ENCODE results near the gene CGA.

CGA gene

DNA sequence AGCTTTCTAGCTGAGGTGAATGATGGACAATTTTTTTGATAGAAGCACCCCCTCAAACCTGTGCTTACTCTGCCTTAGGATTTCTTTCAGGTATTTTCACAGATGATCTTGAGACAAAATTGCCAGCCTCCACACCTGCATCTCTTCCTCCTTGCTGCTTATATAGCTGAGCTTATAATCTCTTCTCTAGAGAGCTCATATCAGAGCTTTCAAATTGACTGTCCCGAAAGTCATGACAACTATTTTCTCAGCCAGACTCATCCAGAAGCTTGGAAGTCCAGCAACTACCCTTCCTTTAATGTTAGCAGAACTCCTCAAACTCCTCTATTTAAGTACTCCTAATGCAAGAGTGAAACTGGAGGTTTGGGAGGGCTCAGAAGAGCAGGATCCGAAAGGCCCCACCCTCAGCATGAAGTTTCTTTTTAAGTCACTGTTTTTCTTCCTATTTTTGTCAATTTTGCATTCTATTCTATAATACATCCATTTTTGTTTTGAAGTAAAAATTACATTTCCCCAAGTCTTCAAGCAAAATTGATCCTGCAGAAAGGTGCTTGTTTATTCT is 12.7 kb downstream of the CGA start:
- DNase-seq, result no peak

DNA sequence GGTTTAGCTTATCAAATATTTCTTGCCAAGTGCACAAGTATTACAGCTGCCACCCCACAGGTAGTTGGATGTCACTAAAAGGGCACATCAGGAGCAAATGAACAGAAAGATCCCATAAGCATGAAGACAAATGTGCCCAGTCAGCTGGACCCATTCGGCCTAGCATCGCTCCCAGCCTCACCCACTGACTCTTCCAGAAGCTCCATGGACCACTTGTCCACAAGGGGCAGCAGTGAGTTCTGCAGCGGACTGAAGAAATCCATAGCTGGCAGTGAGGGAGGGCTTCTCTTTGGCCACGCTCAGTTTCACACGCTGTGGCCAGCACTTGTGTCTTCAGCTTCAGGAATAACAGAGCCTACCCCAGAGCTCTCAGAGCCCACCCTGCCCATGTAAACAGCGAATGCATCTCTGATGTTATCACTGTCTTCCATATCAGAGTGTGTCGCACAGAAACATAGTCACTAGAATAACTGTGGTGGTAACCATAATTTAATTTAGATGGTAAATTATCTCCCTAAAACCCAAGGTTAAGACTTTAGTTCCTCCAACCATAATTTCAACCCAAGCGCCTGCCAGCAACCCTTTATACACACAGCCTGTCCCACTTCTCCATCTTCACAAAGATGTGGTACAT is 15.8 kb downstream of the CGA start:
- peak; percentile 84 for DNase-seq

DNA sequence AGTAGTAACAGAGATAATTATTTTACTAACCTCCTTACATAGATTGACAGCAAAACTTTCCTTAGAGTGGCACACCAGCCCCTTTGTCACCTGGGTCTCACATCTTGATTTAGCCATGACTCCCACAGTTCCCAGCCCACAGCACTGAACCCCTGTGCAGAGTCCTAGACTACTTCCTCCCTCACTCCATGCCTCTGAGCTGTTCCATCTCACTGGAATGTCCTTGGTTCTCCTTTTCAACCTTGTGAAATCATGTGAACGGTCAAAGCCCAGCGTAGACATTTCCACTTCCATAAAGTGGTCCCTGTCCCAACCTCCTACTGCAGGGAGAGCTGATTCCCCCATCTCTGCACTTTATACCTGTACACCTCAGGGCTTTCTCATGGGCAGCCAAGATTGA is 19.7 kb downstream of the CGA start:
- no peak for DNase-seq

DNA sequence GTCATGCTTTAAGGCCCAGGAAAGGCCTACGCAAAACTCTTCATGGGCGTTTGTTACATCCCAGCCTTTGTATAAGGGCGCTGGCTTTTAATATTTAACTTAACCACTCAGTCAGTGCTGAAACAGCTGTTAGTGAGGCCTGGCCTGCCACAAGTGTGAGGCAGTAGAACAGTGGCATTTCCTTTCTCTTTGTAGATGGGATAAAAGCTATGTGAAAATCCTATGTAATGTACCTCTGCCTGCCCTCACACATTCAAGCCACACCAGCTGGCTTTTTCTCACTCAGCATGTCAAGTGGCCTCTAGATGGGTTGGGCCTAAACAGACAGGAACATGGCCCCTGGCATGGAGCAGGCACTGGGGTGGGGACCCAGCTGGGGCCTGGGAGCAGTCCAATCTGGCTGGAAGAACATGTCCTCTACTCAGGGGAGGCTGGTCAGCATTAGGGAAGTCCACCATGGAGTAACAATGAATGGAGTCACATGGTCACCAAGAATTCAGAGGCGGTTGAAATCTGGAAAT is 20.7 kb downstream of the CGA start:
- DNase-seq, result no peak

DNA sequence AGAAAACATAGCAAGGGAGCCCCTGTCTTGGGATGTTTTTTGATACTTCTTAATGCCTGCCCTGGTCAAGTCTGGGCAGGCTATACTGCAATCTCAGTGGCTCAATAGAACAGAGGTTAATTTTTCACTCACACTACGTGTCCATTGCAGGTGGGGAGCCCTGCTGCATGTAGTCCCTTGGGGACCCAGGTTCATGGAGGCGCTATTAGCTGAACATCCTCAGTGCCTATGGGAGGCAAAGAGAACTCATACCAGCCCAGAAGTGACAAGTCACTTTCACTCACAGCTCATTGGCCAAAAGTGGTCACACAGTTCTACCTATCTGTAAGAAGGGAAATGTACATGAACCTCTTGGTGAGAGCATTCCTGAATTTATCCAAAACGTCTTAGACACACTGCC is 23.2 kb downstream of the CGA start:
- no peak for DNase-seq

DNA sequence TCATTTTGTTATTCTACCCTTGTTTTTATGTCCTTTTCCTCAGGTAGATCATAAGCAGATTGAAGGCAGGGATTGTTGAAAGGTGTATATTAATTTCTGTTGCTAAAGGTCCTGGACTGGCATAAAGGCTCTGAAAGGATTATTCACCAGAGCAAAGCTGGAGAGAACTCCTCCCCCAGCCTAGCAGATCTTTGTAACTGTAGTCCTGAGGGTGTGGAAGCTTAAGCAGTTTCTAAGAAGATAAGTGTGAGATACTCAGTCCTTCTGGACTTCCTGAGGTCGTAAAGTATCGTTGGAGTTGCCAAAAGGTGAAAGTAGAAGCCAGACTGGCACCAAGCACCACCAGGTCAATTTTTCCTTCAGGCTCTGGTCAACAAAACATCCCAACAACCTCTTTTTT is 24.2 kb downstream of the CGA start:
- DNase-seq, result peak; percentile 25

DNA sequence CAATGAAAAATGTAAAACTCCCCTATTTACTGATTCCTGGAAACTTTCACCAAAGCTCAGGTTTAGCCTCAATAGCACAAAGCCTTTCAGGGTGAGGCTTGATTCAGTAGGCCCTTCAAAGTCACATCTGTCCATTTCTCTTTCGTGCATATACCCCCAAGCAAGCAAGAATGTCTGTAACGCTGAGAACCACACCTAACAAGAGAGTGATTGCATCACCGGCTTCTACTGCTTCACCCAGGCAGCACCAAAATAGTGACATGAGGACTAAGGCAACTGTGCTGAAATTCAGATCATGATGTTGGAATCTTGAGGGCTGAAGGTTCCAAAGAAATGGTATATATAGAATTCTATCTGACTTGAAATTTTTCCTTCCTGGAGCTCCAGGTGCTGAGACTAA is 26.1 kb downstream of the CGA start:
- no peak for DNase-seq

DNA sequence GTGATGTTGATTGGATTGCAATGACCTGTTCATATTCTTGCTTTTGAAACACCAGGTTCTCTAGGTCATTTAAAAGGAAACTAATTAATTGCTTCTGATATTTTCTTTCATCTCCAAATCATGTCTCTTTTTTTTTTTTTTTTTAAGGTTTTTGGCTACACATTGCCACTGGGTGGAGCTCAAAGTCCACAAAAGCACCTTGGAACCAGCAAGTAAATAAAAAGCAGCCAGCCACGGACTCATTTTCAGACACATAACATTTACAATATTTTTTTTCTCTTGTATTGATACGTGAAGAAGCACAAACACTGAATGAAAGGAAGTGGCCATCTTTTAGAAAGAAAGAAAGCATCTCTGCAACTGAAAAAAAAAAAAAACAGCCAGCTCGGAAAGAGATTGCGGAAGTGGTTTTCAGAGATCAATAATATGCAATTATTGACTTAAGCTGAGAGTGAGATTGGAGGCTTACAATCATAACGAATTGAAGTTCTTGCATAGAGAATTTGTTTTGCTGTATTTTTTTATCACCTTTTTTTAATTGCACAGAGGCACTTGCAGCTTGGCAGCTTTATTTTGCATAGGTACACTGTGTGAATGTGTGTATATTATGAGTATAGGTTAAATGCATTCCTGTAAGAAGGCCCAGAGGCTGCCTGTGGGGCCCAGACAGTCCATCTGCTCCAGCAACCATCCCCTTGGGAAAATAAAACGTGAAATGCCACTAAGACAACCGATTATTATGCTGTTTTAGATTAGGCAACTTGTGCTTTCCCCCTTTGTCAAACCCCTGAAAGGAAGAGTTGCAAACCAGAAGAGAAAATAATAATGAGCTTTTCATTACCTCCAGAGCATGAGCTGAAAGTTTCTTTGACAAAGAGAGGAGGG is 28.2 kb downstream of the CGA start:
- DNase-seq, result peak; percentile 80

DNA sequence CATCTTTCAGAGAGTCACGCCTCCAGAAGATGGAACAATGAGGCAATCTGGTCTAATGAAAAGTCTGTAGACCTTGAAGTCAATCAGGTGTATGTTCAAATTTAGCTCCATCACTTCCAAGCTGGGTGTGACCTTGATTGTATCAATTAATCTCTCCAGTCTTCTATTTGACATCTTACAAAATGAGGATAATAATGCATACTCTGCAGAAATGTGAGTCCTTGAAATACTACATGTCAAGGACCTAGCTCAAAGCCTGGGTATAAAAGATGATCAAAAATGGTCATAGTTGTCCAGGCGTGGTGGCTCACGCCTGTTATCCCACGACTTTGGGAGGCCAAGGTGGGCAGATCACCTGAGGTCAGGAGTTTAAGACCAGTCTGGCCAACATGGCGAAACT is 29.8 kb downstream of the CGA start:
- DNase-seq, result no peak

DNA sequence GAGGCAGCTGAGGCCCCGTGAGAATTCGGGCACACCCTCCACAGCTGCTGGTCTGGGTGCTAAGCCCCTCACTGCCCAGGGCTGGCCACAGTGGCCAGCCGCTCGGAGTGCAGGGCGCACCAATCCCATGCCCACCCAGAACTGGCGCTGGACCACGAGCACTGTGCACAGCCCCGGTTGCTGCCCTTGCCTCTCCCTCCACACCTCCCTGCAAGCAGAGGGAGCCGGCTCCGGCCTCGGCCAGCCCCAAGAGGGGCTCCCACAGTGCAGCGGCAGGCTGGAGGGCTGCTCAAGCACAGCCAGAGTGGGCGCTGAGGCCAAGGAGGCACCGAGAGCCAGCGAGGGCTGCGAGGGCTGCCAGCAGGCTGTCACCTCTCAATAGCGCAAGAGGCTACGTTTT is 35.0 kb downstream of the CGA start:
- no peak for DNase-seq

DNA sequence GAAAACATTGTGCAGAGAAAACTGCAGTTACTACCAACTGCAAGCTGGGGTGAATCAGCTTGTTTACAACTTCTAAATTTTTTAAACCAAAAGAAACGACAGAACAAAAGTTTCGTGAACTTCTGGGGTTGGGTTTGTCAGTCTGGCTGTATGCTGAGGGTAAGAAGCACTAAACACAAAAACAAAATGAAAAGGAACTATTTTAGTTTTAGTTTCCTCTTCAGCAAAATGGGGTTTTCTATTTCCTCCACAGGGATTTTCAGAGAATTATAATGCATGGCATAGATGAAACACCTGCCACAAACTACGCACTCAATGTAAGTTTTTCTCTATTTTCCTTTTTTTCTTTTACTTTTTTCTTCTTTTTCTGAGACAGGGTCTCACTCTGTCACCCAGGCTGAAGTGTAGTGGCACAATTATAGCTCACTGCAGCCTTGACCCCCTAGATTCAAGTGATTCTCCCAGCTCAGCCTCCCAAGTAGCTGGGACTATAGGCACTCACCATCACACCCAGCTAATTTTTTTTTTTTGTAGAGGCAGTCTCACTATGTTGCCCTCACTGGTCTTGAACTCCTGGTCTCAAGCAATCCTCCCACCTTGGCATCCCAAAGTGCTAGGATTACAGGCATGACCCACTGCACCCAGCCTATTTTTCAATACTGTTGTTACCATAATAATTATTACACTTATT is 40.6 kb downstream of the CGA start:
- no peak for DNase-seq

DNA sequence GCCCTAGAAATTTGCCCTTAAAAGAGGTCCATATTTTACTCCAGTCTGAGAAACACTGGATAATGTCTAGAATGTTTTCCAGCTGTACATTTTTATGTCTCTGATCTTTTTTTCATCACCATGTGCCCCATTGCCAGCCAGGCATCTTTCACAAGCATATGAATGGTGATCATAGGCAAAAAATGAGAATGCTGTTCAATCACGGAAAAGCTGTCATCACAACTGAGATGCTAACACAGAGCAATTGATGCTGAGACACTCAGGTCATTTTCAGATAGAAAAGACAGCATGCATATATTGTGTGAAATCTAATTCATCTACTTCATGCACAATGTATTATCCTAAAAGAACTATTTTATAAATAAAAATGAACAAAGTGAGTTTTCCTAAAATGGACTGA is 41.6 kb downstream of the CGA start:
- DNase-seq, result no peak

DNA sequence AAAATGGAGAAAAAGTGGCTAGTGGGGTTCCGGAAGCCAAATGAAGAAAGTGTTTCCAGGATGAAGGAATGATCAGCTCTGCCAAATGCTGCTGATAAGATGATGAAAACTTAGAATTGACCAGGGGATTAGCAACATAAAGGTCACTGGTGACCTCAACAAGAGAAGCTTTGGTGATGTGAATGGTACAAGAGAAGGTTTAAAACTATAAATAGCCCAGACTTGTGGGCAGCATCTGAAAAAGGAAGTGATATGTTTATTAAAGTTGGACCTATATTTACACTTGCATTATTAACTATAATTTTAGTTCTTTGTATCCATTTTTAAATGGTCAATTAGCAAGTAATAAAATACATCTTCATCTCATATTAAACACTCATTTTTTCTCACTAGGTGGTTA is 45.1 kb downstream of the CGA start:
- no peak for DNase-seq

DNA sequence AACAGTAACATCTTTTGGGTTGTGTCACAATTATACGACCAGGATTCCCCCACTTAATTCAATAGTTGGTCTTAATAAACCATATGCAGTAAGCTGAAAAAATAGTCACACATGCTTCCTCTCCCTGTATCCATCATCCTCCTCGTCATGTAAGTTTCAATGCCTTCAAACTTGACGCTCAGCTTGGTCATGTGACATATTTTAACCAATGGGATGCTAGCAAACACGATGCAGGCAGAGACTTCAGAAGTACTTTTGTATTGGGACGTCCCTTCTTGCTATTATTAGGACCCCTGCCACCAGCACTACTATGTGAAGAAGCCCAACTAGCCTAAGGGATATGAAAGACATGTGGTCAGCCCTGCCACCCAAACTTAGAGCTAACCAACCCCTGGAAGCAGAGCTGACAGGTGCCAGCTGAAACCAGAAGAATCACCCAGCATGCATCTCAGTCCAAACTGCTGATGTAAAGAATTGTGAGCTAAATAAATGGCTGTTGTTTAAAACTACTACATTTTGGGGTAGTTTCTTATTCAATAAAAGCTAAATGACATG is 49.3 kb downstream of the CGA start:
- no peak for DNase-seq

DNA sequence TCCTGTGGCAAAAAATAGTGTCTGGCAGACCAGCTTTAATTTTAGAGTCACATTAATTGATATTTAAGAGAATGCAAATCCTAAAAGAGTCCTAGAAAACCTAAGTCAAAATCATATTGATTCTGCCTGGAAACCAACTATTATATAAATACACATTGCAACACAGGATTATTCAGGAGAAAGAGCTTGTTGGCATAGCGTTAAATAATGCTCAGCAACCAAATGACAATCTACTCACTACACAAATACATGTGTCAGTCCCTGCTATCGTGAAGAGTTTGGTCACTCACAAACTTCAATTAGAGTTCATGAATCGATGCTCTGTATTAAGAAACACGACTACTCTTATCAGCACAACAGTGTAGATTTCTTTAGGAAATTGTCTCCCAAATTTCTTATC is 54.2 kb downstream of the CGA start:
- no peak for DNase-seq
